ENCODE data around the gene SERINC4. TPM values are rescaled to one million over a fixed set of nuclear protein-coding genes. Genes with fewer than 3 reads are reported as not detected.
A peak's percentile ranks its signal among the peaks of the same experiment; 100 is the strongest.

SERINC4 gene
- total and polyA plus RNA-seq, 9 of the 15 experiments (the other 6 are each of a cell fraction or from before 2014, with no cell fraction given), result 0.14 to 0.86 (median 0.18) TPM; not detected in 2

DNA sequence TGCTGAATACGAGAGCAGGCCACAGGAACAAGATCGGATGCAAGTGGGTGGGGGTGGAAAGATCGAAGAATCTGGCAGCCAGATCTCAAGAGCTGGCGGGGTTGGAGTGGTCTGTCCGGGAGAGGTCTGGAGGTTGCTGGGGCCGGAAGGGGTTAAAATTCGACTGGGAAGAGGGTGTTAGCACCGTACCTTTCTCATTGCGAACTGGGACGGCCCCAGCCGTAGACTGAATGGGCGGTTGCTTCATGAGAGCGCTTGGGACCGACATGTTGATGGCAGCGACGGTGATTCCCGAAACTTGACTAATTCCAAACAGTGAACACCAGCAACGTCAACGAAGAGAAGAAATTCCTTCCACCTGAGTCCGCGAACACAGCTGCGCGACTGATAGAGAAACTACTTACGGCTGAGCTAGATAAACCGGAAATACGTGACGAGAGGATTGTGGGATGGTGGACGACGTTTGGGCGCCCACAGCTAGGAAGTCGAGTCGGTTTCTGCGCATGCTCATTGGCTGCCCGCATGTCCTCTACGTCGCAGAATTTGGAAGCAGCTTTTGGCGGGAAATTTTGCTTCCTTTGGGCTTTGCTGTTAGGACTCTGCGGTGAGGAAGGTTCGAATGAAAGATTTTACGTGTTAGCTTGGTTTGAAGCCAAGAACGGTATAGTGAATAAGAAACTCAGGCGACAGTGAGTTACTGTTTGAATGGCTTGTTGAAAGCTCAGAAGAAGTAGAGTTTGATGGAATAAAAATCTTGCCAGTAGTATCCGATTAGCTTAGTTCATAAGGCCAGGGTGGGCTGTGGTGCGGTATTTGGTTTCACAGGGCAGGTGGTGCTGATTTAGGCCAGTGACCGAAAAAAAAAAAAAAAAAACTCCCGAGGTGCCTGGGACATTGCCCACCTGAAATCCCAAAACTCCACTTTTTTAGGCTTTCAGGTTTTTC is 24.6 kb upstream of the SERINC4 start, which contains the start of gene MFAP1 (continued):
- TF ChIP-seq, protein P1, sequence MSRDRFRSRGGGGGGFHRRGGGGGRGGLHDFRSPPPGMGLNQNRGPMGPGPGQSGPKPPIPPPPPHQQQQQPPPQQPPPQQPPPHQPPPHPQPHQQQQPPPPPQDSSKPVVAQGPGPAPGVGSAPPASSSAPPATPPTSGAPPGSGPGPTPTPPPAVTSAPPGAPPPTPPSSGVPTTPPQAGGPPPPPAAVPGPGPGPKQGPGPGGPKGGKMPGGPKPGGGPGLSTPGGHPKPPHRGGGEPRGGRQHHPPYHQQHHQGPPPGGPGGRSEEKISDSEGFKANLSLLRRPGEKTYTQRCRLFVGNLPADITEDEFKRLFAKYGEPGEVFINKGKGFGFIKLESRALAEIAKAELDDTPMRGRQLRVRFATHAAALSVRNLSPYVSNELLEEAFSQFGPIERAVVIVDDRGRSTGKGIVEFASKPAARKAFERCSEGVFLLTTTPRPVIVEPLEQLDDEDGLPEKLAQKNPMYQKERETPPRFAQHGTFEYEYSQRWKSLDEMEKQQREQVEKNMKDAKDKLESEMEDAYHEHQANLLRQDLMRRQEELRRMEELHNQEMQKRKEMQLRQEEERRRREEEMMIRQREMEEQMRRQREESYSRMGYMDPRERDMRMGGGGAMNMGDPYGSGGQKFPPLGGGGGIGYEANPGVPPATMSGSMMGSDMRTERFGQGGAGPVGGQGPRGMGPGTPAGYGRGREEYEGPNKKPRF (IDR thresholded peaks at IDR 0.05; ENCODE audit: low read depth, low read length), result no peak
- TF ChIP-seq U2AF2 (optimal IDR thresholded peaks at IDR 0.05; ENCODE audit: low read depth, low read length), result no peak
- no peak for TF ChIP-seq CBX8 (IDR thresholded peaks at IDR 0.05; ENCODE audit: borderline replicate concordance, extremely low read depth, low read depth, low read length, poor library complexity, severe bottlenecking)
- TF ChIP-seq ZNF347 (CRISPR knock-in tag; IDR thresholded peaks at IDR 0.05; ENCODE audit: low read depth), result no peak
- peak; percentile 93 for TF ChIP-seq KDM5B (IDR thresholded peaks at IDR 0.05; ENCODE audit: insufficient replicate concordance, low read depth, low read length)
- peak; percentile 86 for TF ChIP-seq SP1 (CRISPR knock-in tag; IDR thresholded peaks at IDR 0.05)
- TF ChIP-seq, protein P2, sequence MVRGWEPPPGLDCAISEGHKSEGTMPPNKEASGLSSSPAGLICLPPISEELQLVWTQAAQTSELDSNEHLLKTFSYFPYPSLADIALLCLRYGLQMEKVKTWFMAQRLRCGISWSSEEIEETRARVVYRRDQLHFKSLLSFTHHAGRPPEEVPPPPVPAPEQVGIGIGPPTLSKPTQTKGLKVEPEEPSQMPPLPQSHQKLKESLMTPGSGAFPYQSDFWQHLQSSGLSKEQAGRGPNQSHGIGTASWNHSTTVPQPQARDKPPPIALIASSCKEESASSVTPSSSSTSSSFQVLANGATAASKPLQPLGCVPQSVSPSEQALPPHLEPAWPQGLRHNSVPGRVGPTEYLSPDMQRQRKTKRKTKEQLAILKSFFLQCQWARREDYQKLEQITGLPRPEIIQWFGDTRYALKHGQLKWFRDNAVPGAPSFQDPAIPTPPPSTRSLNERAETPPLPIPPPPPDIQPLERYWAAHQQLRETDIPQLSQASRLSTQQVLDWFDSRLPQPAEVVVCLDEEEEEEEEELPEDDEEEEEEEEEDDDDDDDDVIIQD (CRISPR knock-in tag; IDR thresholded peaks at IDR 0.05), result no peak
- TF ChIP-seq CUX1 (CRISPR knock-in tag; IDR thresholded peaks at IDR 0.05), result no peak; the same call in 1 of the 2 replicates
- TF ChIP-seq ELF4 (CRISPR knock-in tag; IDR thresholded peaks at IDR 0.05), result 0 out of 2 replicates have a peak, but pooled peaks have one; percentile 24
- no peak for TF ChIP-seq ATF4 (CRISPR knock-in tag; IDR thresholded peaks at IDR 0.05)
- TF ChIP-seq ZC3H11A (IDR thresholded peaks at IDR 0.05; ENCODE audit: low read depth, low read length), result no peak
- TF ChIP-seq ZNF184 (CRISPR knock-in tag; IDR thresholded peaks at IDR 0.05), result no peak
- TF ChIP-seq SMARCC2 (IDR thresholded peaks at IDR 0.05; ENCODE audit: low read depth), result no peak; the same call in 1 of the 2 replicates
- no peak for TF ChIP-seq YBX1 (IDR thresholded peaks at IDR 0.05)
- TF ChIP-seq ZNF41 (CRISPR knock-in tag; conservative IDR thresholded peaks at IDR 0.05), result no peak
- no peak for TF ChIP-seq SETDB1 (IDR thresholded peaks at IDR 0.05; ENCODE audit: low read length)
